Fibroblast of the aortic adventitia (primary cell): ENCODE data around the gene LRRC28. TPM values are rescaled to one million over a fixed set of nuclear protein-coding genes. Genes with fewer than 3 reads are reported as not detected.
A peak's percentile ranks its signal among the peaks of the same experiment; 100 is the strongest.

Experiments
- DNase-seq: peaks from one replicate; pipeline ENCODE4 v3.0.0-alpha.2; 2010; ENCODE audit warnings: low read depth
- H3K4me3 ChIP-seq: 2 replicates; pipeline ENCODE4 v1.5.1; 2011; ENCODE audit warnings: low read depth, mild to moderate bottlenecking, control low read depth, low read length, moderate library complexity
- total RNA-seq: library from RNA; depleted of rRNA; stranded (reverse); fragments of >200 nt; gene quantifications from 2 replicates; pipeline ENCODE4 v1.2.3, GENCODE V29; 2012; ENCODE audit warnings: low replicate concordance
- TF ChIP-seq, protein P1 (sequence below): IDR thresholded peaks from 2 replicates; pipeline ENCODE4 v1.5.1; 2011; ENCODE audit warnings: mild to moderate bottlenecking, low read length, control low read depth, inconsistent platforms; ENCODE audit not compliant: insufficient read depth

Gene LRRC28
- total RNA-seq, 1 donor: 28.0 TPM

DNA sequence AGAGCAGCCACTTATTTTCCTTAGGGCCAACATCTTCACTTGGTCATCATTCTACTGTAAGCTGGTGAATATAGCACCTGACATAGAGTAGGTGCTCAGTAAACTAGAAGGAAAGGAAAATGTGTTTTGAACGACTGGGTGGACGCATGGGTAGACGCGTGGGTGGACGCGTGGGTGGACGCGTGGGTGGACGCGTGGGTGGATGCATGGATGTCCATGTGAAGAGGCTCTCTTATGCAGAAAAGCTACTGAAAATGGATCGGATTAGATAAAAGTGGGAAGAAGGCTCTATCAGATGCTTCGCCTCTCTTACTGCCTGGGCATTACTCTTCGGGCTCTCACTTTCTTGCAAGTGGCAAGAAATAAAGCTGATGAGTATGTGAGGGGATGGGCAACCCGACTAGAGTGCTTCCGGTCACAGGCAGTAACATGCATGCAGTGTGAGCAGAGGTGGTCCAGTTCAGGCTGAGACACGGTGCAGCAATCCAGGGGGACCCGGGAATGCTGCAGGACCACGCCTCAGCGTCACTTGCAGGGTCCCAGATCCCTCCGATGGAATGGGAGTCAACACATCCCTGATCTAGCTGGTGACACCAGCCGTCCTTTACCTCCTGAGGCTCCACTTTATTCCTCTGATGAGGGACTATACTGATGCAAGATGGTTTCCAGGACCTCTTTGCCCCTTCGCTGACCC is 176.5 kb downstream of the LRRC28 start:
- H3K4me3 ChIP-seq: no peak overlapping the region
- TF ChIP-seq, protein P1, sequence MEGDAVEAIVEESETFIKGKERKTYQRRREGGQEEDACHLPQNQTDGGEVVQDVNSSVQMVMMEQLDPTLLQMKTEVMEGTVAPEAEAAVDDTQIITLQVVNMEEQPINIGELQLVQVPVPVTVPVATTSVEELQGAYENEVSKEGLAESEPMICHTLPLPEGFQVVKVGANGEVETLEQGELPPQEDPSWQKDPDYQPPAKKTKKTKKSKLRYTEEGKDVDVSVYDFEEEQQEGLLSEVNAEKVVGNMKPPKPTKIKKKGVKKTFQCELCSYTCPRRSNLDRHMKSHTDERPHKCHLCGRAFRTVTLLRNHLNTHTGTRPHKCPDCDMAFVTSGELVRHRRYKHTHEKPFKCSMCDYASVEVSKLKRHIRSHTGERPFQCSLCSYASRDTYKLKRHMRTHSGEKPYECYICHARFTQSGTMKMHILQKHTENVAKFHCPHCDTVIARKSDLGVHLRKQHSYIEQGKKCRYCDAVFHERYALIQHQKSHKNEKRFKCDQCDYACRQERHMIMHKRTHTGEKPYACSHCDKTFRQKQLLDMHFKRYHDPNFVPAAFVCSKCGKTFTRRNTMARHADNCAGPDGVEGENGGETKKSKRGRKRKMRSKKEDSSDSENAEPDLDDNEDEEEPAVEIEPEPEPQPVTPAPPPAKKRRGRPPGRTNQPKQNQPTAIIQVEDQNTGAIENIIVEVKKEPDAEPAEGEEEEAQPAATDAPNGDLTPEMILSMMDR: no peak
- no peak for DNase-seq

DNA sequence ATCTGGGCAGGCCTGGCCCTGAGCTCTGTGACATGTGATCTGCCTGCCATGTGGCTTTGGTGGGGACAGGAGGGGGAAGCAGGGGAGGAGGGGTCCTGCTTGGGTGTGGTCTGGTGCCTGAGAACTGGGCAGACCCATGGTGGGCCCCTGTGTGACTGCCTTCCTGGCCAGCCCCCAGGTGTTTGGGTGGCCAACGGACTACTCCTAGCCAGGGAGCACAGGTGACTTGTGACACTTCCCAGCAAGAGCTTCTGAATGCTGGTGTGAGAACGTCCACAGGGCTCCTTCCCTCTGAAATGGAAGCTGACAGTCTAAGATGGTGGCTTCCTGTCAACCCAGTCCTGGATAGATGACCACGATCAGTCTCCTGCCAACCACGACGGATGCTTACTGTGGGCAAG is 178.4 kb downstream of the LRRC28 start:
- H3K4me3 ChIP-seq: no peak overlapping the region
- TF ChIP-seq, protein P1: no peak
- no peak for DNase-seq

DNA sequence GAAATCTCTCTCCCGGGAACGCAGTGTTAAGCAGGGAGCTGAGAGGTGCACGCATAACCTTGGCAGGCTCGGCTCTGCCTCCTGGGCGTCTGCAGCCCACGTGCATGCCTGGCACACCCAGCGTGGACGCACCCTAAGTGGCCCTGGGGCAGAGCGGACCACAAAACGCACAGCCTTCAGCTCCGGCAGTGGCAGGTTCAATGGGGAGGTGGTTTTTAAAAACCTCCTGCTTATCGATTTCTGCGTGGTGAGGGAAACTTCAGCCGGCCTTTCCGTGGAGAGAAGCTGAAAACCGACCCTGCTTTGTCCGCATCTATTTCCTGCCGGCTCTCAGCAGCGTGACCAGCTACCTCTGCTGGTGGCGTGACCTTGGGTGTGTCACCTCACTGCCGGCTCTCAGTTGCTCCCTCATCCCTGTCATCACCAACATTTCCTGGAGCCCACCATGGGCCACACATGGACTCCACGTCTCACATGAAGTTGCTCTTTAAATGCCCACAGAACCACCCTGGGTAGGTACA is 179.7 kb downstream of the LRRC28 start:
- H3K4me3 ChIP-seq: no peak overlapping the region
- TF ChIP-seq, protein P1: no peak
- DNase-seq: no peak

DNA sequence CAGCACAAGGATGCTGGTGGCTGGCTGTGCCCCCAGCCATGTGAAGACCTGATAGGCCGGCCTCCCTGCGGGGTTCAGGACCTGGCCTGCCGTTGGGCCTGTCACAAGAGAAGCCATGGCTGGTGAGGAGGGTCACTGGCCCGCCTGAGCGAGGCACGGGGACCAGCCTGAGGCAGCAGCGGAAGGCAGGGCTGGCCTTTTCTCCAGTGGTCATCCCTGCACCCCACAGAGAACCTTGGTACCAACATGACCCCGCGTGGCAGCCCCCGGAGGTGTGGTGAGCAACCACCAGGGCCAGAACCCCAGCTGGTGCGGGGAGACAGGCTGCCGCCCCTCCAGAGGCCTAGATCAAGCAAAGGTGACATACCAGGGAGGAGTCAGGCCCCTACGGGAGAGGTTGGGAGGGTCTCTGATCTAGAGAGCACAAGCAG is 180.4 kb downstream of the LRRC28 start:
- TF ChIP-seq, protein P1: no peak
- H3K4me3 ChIP-seq: no peak overlapping the region
- DNase-seq: no peak

DNA sequence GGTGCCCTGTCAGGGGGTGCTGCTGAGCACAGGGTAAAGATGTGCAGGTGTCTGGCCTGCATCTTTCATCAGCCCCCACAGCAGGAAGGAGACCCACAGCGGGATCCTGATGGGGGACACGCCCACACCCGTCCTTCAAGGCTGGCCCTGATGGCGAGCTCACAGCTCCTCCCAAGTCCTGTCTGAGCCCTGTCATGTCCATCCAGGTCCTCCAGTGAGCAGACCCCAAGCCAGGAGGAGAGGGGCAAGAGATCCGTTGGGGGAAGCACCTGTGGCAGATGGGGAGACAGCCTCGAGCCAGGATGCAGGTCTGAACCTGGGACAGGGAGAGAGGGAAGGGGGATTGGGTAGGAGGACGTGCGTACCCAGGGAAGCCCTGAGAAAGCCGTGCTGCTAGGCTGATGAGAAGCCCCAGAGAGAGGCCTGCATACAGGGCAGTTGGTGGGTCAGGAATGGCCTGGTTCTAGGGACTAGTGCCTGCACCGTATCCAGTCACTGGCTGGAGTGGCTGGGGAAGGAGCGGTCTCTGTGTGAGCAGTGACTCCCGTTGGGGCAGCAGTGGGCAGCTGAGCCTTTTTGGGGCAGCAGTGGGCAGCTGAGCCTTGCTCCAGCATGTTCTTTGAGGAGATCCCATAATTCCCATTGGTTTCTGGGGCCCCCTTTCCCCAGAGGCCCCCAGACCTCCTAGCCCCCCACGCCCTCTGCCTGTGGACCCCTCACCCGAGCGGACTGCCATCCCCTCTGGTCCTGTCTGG is 181.2 kb downstream of the LRRC28 start:
- no peak overlapping the region for H3K4me3 ChIP-seq
- TF ChIP-seq, protein P1: no peak
- no peak for DNase-seq

DNA sequence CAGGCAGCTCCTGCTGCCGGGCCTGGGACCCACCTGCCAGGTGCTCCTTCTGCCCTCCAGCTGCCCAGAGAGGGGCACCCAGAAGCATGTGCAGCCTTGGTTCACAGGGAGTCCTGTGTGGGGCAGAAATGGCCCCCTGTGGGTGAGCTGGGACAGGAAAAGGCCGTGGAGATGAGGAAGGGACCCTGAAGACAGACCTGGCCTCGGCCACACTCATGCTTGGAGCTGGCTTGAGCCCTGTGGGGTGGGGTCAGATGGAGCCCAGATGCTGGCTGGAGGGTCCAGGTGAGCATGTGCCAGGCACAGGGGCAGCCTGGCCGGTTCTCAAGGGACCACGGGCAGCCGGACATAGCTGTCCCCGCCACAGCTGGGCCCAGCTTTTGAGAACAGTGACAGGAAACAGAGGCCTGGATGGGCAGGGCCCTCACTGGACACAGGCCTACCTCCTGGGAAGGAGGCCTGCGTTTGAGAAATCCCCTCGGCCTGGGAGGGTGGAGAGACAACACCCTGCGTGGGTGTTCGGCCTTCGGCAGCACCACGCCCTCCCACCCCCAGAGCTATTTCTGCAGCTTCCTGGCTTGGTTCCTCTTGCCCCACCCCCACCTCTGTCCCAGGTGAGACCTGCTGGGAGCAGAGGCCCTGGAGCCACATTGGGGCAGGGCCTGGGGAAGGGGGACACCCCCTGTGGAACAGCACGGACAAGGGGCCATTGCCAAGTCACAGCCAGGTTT is 181.9 kb downstream of the LRRC28 start:
- DNase-seq: peak; percentile 66
- TF ChIP-seq, protein P1: no peak
- H3K4me3 ChIP-seq: no peak overlapping the region
